Gastrocnemius medialis (tissue), 4 donors: Measurements from ENCODE around the gene CFAP57. TPM values are rescaled to one million over a fixed set of nuclear protein-coding genes. Genes with fewer than 3 reads are reported as not detected.

ENCODE experiments used
- ATAC-seq, 2 donors: fragments of 150-250 bp; one replicate each; pipeline ENCODE4 v1.9.1; 2016
- DNase-seq, 2 donors: peaks; one replicate each; pipeline ENCODE4 v3.0.0-alpha.2; 2019
- H3K27ac ChIP-seq, 4 donors: fragments of 200-600 bp; sonication (generic); 1 replicate in 1 of 4; 2 replicates in 3 of 4; pipeline ENCODE4 v1.5.1; 2016 to 2018; ENCODE audit warnings: mild to moderate bottlenecking in 2 of 4, moderate library complexity in 1 of 4
- H3K27me3 ChIP-seq, 3 donors: fragments of 200-600 bp; sonication (generic) in 2 of 3; 1 replicate in 1 of 3; 2 replicates in 2 of 3; pipeline versions ENCODE4 v1.5.1 to v1.6.0; 2016 to 2019; ENCODE audit warnings: mild to moderate bottlenecking in 1 of 3, moderate library complexity in 1 of 3
- H3K36me3 ChIP-seq, 2 donors: fragments of 200-600 bp; sonication (generic) in 1 of 2; one replicate each; pipeline ENCODE4 v1.5.1; 2017 to 2018
- H3K4me1 ChIP-seq, 2 donors: fragments of 200-600 bp; sonication (generic) in 1 of 2; one replicate each; pipeline ENCODE4 v1.5.1; 2016 to 2017; ENCODE audit warnings: mild to moderate bottlenecking in 2 of 2
- H3K4me3 ChIP-seq, 4 donors: fragments of 200-600 bp; sonication (generic) in 3 of 4; 1 replicate in 1 of 4; 2 replicates in 3 of 4; pipeline ENCODE4 v1.5.1; 2016 to 2019; ENCODE audit warnings: mild to moderate bottlenecking in 2 of 4
- H3K9me3 ChIP-seq, 3 donors: fragments of 200-600 bp; sonication (generic) in 2 of 3; 1 replicate in 1 of 3; 2 replicates in 2 of 3; pipeline ENCODE4 v1.5.1; 2016 to 2019
- POLR2A ChIP-seq, 2 donors: fragments of 450-650 bp; IDR thresholded peaks; one replicate each; pipeline ENCODE4 v1.6.1; 2017; ENCODE audit warnings: antibody characterized with exemption in 2 of 2, mild to moderate bottlenecking in 2 of 2, moderate library complexity in 2 of 2
- in situ Hi-C, 4 donors: fragments of 200-750 bp; cut with MboI; loops; one replicate each; pipeline versions ENCODE4 v1.15.0 to v1.8.0; 2017; ENCODE audit warnings: low sequenced_read_pairs in 4 of 4
- intact Hi-C: fragments of 100-400 bp; cut with DNase I; formaldehyde crosslinking; loops from one replicate; pipeline ENCODE4 v1.15.1; 2023; ENCODE audit warnings: low total_unique reads
- total RNA-seq, 4 donors: library from RNA; depleted of rRNA; stranded (reverse); fragments of >200 nt; gene quantifications; one replicate each; pipeline versions ENCODE4 v1.1.0 to v1.2.3, GENCODE V29; 2016
- TF ChIP-seq, protein P1 (sequence below), 5 experiments: fragments of 450-650 bp in 3 of 5; fragments of 200-600 bp in 2 of 5; sonication (generic) in 2 of 5; IDR thresholded peaks in 4 of 5; conservative IDR thresholded peaks in 1 of 5; 1 replicate in 4 of 5; 2 replicates in 1 of 5; pipeline ENCODE4 v1.5.1; 2016 to 2019; ENCODE audit warnings: antibody characterized with exemption in 5 of 5, mild to moderate bottlenecking in 3 of 5, moderate library complexity in 3 of 5

The CFAP57 gene
- total RNA-seq, 4 donors from 2014 or later = 0.10 to 0.13 TPM; not detected in 2

DNA sequence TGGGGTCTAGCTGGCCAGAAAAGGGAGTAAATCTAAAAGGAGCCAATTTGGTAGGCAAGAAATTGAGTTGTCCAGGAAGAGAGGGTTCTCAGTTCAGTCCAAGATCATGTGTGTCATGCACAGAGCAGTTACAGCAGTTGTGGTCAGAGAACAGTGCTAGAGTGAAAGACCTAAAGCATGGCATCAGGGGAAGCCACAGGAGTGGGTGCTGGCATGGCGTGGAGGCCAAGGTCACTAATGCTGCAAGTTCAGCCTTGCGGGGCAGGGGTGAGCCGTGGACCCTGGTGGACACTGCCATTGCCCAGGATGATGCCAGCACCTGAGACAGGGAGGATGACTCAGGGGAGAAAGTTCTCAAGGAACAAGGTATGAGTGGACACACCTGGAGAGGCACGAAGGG lies 81.0 kb downstream of the CFAP57 start:
- no peak for TF ChIP-seq POLR2A (IDR thresholded peaks at IDR 0.05)
- TF ChIP-seq, protein P1, sequence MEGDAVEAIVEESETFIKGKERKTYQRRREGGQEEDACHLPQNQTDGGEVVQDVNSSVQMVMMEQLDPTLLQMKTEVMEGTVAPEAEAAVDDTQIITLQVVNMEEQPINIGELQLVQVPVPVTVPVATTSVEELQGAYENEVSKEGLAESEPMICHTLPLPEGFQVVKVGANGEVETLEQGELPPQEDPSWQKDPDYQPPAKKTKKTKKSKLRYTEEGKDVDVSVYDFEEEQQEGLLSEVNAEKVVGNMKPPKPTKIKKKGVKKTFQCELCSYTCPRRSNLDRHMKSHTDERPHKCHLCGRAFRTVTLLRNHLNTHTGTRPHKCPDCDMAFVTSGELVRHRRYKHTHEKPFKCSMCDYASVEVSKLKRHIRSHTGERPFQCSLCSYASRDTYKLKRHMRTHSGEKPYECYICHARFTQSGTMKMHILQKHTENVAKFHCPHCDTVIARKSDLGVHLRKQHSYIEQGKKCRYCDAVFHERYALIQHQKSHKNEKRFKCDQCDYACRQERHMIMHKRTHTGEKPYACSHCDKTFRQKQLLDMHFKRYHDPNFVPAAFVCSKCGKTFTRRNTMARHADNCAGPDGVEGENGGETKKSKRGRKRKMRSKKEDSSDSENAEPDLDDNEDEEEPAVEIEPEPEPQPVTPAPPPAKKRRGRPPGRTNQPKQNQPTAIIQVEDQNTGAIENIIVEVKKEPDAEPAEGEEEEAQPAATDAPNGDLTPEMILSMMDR (IDR thresholded peaks at IDR 0.05 in 4 of 5, conservative IDR thresholded peaks at IDR 0.05 in 1 of 5) = no peak
- Histone ChIP-seq H3K4me3 (no peak overlapping the region), H3K4me1 (no peaks in the 10 kb centered on the region), H3K27ac (no peak overlapping the region), H3K36me3 (no peaks in the 10 kb centered on the region), H3K9me3 (no peaks in the 10 kb centered on the region), H3K27me3 (no peaks in the 10 kb centered on the region)
- in situ Hi-C loops (no loop called here), intact Hi-C loops (no loop called here)
- ATAC-seq (no peak), DNase-seq (no peak)

DNA sequence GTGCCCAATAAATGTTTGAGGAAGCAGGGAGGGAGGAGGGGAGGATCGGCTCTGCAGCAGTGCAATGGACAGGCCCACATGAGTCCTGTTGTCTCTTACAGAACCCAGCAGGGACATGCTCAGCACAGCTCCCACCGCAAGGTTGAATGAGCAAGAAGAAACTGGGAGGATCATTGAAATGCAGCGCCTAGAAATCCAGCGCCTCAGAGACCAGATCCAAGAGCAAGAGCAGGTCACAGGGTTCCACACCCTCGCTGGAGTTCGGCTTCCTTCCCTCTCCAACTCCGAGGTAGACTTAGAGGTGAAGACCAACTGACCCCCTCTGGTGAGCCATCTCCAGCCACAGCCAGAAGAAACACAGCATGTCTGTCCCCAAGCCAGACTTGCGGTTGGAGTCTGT lies 81.7 kb downstream of the CFAP57 start:
- no peaks in the 10 kb centered on the region for H3K36me3 ChIP-seq
- intact Hi-C loops (no loop called here), in situ Hi-C loops (no loop called here)
- ATAC-seq (no peak), DNase-seq (no peak)
- TF ChIP-seq, protein P1 (IDR thresholded peaks at IDR 0.05 in 4 of 5, conservative IDR thresholded peaks at IDR 0.05 in 1 of 5) = no peak
- no peak for TF ChIP-seq POLR2A (IDR thresholded peaks at IDR 0.05)
- no peak overlapping the region for H3K27ac ChIP-seq
- no peaks in the 10 kb centered on the region for H3K27me3 ChIP-seq
- H3K9me3 ChIP-seq = no peaks in the 10 kb centered on the region
- H3K4me3 ChIP-seq = no peak overlapping the region
- H3K4me1 ChIP-seq = no peaks in the 10 kb centered on the region

DNA sequence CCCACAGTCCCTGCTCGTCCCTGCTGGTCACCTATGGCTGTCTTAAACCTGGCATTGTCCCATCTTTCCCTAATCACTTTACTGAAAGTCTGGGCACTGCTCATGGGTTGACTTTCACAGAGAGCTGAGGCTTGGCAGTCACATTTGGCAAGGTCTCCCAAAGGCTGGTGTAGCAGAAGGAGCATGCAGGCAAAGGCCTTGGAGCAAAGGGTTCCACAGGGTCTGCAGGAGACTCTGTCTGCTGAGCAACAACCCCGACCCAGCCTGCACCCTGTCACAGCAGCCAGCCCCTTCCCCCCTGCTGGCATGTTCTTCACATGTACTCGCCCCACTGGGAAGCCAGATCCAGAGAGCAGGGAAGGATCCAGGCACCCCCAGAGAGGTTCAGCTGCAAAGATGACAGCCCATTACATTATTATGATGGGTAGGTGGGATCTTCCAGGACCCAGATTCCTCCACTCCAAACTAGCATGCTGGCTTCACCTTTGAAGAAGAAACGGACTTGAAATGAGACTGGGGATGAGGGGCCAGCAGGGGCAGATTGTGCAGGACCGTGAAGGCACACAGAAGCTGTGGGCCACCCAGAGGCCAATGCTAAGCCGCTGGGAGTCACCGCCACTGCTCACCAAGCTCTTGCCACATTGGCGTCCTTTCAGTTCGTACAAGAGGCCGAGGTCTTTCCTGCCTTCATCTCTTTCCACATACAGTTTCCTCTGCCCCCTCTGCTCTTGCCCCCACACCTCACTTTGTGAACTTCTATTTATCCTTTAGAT lies 83.5 kb downstream of the CFAP57 start:
- ATAC-seq (no peak), DNase-seq (no peak)
- intact Hi-C loops = no loop called here
- H3K27me3 ChIP-seq = no peaks in the 10 kb centered on the region
- in situ Hi-C loops = no loop called here
- H3K36me3 ChIP-seq = no peaks in the 10 kb centered on the region
- H3K27ac ChIP-seq = no peak overlapping the region
- H3K9me3 ChIP-seq = no peaks in the 10 kb centered on the region
- H3K4me3 ChIP-seq = no peak overlapping the region
- no peaks in the 10 kb centered on the region for H3K4me1 ChIP-seq
- TF ChIP-seq POLR2A (IDR thresholded peaks at IDR 0.05) = no peak
- TF ChIP-seq, protein P1 (IDR thresholded peaks at IDR 0.05 in 4 of 5, conservative IDR thresholded peaks at IDR 0.05 in 1 of 5) = no peak

DNA sequence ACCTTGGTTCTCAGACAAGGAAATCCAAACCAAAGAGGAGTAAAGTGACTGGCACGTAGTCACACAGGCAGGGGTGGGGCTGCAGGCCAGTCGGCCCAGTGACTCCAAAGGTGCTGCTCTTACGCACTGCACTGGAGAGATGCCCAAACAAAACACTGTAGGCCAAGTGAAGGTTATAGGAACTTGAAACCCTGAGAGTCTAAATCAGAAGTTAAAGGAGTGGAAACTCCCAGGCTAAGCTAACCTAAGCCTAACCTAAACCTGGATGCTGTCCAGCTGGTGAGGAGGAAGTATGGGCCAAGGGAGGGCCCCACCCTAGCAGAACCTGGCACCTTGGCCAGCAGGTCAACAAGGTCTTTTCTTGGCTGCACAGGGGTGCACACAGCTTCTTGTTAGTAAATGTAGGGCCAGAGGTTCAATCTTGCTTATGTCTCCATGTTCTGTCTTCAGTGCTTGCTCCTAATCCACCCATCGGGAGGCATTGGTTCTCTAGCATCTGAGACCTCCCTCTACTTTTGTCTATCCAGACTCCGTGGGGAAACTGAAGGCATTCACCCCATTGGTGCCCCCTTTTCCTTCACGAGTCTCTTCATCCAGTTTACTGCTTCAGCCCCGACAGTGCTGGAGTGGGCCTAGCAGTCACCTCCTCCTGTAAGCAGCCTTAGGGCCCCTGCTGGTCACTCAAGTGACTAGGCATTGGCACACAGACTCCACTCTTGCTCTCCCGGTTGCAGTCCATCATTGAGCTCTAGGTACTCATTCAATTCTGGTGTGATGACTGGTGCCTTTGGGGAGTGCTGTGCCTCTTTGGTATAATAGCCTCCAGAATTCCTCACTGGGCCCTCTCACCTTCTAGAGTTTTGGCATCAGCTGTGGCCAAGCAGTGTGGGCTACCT lies 84.8 kb downstream of the CFAP57 start:
- Histone ChIP-seq H3K9me3 (no peaks in the 10 kb centered on the region), H3K27ac (no peak overlapping the region), H3K4me1 (no peaks in the 10 kb centered on the region), H3K4me3 (no peak overlapping the region), H3K36me3 (no peaks in the 10 kb centered on the region), H3K27me3 (no peaks in the 10 kb centered on the region)
- no peak for DNase-seq
- in situ Hi-C loops = no loop called here
- TF ChIP-seq, protein P1 (IDR thresholded peaks at IDR 0.05 in 4 of 5, conservative IDR thresholded peaks at IDR 0.05 in 1 of 5) = no peak
- no peak for TF ChIP-seq POLR2A (IDR thresholded peaks at IDR 0.05)
- ATAC-seq = no peak
- intact Hi-C loops = no loop called here
